HG03378 (cell line): ENCODE results near the gene HBA2.
"Not testable (repeated sequence)": the region's sequence is repeated elsewhere in the genome, so short reads cannot be mapped to it uniquely, and the experiment has no call there.

Experiments
- ATAC-seq: cut with Tn5 transposase; IDR thresholded peaks from one replicate; pipeline ENCODE4 v1.9.1; 2021; ENCODE audit warnings: mild to moderate bottlenecking, moderate library complexity; ENCODE audit not compliant: unreplicated experiment

The HBA2 gene

DNA sequence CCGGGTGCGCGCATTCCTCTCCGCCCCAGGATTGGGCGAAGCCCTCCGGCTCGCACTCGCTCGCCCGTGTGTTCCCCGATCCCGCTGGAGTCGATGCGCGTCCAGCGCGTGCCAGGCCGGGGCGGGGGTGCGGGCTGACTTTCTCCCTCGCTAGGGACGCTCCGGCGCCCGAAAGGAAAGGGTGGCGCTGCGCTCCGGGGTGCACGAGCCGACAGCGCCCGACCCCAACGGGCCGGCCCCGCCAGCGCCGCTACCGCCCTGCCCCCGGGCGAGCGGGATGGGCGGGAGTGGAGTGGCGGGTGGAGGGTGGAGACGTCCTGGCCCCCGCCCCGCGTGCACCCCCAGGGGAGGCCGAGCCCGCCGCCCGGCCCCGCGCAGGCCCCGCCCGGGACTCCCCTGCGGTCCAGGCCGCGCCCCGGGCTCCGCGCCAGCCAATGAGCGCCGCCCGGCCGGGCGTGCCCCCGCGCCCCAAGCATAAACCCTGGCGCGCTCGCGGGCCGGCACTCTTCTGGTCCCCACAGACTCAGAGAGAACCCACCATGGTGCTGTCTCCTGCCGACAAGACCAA is at the start of gene HBA2:
TSS of gene HBA2 (plus strand) at position 503 of the 568 bp plus-strand sequence. CDS start at position 540, 37 bp downstream.
- not testable (repeated sequence) for ATAC-seq

DNA sequence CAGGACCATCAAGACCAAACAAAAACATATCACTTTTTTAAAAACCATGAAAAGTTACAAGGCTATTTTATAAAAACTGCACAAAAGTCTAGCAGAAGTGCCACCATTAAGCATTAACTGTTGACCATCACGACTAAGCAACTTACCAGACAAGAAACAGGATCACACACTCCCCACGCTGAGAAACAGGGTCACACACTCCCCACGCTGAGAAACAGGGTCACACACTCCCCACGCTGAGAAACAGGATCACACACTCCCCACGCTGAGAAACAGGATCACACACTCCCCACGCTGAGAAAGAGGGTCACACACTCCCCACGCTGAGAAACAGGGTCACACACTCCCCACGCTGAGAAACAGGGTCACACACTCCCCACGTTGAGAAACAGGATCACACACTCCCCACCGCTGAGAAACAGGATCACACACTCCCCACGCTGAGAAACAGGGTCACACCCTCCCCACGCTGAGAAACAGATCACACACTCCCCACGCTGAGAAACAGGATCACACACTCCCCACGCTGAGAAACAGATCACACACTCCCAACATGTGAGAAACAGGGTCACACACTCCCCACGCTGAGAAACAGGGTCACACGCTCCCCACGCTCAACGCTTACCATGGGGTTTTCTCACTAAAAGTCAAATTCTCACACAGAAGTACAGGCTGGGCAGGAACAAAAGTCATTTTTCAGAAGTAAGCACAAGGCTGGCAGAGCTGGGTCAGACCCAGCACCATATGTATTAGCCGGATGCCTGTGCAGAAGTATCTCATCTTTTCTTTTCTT is 48.9 kb upstream of the HBA2 start:
- ATAC-seq: not testable (repeated sequence)

DNA sequence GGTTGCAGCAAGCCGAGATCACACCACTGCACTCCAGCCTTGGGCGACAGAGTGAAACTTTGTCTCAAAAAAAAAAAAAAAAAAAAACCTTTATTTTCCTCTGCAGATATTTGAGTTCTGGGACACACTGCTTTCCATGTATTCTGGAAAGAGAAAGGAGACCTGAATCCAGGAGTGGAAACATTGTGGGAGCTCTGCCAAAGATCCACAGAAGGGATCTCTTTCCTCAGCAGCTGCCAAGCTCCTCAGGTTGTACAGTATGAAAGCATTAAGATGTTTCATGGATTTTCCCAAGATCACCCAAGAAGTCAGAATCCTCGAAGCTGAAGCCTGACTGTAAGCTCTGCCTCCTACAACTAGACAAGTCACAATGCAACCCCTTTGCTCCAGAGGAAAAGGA is 47.7 kb upstream of the HBA2 start:
- ATAC-seq: no peak

DNA sequence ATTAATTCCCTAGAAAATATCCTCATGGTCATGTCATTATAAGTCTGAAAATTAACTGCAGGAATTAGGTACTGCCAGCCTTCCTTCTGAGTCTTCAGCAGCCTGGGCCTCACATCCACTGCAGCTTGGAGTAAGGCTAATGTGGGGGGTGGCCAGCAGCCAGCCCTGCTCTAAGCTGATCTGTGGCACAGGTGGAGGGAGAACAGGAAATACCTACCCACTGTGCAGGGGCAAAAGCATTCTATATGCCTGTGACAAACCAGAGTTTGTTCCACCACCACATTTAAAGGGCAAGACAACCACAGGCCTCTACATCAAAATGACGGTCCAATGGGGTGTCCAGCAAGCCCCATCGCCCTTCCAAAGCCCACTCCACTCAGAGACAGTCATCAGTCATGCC is 43.6 kb upstream of the HBA2 start:
- no peak for ATAC-seq

DNA sequence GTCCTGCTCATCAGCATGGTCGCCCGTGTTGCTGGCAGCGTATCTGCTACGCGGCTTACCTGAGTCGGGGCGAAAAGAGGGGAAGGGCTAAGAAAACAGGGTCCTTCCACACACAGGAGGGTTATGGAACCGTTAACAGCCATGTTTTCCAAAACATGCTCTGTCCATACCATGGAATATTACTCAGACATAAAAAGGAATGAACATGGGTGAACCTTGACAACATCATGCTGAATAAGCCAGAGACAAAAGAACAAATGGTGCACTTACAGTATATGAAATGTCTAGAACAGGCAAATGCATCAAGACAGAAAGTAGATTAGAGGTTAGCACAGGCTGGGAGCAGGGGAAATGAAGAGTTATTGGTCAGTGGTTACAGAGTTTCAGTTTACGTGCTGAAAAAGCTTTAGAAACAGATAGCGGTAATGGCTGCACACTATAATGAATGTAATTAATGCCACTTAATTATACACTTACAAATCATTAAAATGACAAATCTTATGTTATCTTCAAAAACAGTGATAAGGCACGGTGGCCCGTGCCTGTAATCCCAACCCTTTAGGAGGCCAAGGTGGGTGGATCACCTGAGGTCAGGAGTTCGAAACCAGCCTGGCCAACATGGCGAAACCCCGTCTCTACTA is 42.0 kb upstream of the HBA2 start:
- ATAC-seq: no peak

DNA sequence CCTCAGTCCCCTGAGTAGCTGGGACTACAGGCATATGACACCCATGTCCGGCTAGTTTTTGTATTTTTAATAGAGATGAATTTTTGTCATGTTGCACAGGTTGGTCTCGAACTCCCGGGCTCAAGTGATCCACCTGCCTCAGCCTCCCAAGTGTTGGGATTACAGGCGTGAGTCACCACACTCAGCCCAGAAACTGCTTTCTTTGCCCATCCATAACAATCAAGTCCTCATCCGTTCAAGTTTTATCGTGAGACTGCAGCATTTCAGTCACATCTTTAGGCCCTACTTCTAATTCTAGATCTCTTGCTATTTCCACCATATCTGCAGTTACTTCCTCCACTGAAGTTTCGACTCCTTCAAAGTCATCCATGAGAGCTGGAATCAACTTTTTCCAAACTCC is 40.6 kb upstream of the HBA2 start:
- no peak for ATAC-seq

DNA sequence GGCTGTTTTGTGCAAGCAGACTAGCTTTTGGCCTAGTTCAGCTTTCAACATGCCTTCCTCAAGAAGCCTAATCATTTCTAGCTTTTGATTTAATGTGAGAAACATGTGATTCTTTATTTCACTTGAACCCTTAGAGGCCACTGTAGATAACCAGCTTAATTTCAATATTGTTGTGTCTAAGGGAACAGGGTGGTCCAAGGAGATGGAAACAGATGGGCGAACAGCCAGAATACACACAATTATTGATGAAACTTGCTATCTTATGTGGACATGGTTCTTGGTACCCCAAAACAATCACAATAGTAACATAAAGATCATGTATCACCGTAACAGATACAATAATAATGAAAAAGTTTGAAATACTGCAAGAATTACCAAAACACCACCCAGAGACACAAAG is 39.0 kb upstream of the HBA2 start:
- ATAC-seq: no peak

DNA sequence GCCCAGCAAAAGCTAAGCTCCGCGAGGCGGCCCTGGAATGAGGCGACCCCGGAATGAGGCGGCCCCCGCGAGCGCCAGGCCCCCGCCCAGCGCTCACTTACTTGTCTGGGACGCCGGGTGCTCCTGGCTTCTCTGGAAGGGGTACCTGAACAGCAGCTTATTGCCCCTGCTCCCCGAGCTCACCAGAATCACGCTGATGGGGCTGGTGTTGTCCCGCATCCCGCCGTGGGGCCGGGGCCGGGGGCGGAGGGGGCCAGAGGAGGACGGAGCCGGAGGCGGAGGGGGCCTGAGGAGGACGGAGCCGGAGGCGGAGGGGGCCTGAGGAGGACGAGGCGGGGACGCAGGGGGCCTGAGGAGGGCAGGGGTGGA is 34.6 kb upstream of the HBA2 start:
- ATAC-seq: no peak

DNA sequence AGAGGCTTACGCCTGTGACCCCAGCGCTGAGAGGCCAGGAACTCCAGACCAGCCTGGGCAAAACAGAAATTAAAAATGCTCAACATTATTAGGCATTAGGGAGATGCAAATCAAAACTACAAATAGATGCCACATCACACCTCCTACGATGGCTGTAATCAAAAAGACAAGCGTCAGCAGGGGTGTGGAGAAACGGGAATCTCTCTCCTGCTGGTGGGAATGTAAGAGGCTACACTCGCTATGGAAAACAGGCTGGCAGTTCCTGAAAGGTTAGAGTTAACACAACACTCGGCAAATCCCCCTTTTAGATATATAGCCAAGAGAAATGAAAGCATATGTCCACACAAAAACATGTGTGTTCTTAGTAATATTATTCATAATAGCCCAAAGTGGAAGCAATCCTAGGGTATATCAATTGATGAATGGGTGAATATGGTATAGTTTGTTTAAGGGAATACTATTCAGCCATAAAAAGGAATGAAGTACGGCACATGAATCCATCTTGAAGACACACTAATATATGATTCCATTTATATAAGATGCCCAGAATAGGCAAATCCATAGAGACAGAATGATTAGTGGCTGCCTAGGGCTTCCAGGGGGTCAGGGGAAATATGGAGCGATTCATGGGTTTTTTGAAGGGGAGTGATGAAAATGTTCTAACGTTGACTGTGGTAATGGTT is 32.4 kb upstream of the HBA2 start:
- no peak for ATAC-seq

DNA sequence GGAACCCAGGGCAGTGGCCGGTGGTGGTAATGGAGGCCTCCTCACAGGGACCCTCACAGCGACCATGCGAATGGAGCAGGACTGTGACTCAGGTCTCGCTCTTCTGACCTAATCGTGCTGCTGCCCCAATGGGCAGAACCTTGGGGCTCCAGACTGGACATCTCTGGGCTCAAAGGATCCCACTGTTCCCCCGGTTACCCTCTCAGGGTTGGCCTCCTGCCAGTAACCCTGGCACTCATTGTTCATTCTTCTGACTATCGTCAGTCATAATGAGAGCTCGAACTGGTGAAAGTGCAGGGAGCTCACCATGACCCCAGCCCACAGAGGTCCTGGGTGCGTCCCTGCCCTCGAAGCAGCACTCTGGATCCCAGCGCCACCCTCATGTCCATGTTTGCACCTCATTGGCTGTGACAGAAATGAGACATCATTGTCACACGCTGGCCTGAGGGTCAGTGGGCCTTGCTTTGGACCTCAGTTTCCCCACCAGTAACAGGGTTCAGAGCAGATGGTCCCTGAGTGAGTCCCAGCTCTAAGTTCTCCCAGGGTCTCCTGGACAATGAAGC is 30.2 kb upstream of the HBA2 start:
- no peak for ATAC-seq

DNA sequence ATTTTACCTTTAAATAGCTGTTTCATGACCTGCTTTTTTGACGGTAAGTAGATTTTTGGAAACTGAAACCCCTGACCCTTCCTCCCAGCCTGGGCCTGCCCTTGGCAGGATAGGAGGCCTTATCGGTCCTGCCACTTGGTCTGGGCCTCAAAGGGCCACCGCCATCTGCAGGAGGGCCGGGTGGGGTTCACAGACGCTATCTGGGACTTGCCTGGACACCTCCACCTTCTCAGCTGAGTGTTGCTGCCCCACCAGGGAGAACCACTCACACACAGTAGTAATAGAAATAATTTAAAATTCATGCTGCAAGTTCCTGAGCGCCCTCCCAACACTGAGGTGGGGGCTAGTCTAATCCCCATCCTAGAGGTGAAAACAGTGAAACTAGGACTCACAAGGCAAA is 29.6 kb upstream of the HBA2 start:
- no peak for ATAC-seq

DNA sequence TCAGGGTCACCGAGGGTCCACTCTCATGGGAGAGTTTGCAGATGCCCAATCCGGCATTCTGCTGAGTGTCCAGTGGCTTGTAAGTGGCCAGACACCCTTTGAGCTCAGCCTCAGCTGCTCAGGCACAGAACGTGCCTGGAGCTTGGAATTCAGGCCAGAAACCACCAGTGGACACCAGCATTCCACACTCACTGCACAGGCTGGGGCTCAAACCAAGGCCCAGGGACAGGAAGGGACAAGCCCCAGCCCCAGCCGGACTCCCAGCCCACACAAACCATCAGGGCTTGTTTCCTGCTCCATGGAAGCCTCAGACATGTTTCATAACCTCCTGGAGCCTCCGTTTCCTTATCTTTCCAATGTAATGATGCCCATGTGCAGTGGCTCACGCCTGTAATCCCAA is 29.2 kb upstream of the HBA2 start:
- ATAC-seq: no peak

DNA sequence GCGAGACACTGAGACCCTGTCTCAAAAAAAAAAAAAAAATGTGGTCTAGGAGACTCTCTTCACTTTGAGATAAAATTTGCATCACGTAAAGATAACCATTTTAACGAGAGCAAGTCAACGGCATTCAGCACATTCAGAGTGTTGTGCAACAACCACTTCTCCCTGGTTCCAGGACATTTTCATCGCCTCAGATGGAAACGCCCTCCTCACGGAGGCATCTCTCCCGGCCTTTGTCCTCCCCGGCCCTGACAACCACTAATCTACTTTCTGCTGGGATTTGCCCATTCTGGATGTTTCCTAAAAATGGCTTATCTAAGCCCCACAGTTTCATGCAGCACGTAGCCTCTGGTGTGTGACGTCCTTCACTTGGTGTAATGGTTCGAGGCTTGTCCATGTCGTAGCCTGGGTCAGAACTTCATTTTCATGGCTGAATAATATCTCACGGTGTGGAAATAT is 27.9 kb upstream of the HBA2 start:
- no peak for ATAC-seq

DNA sequence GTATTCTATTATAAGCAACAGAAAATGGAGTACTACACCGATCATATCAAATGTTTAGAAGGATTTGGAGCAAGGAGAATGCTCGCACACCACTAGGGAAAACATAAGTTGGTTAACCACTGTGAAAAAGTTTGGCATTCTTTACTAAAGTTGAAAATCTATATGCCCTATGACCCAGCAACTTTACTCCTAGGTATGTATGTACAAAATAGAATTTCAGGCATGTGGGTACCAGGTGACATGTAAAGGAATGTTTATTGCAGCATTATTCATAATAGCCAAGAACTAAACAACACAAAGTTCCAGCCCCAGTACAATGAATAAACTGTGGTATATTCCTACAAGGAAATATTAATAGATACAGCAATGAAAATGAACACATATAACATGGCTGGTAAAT is 26.0 kb upstream of the HBA2 start:
- no peak for ATAC-seq

DNA sequence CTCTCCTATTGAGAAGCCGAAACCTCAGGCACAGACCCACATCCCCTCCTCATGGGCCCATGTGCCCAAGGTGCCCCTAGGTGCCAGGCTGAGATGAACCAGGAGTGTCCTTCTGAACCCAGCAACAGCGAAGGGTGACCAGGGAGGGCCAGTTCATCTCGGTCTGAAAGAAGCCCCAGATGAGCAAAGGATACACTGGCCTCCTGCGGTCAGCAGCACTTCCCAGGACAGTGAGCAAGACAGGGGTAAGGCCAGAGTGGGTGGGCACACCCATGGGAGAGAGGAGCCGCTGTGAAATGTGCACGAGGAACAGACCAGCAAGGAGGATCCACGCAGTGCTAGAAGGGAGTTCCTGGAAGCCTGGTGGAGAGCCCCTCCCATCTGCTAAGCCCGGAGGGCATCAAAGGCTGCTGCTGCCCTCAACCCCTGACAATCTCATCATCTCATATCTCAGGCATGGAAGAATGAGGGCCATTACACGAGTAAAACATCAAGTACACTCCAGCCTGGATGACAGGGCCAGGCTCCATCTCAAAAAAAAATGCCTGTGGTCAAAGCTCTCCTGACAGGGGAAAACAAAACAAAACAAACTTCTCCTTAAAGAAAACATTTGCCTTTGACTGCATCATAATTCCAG is 23.5 kb upstream of the HBA2 start:
- no peak for ATAC-seq

DNA sequence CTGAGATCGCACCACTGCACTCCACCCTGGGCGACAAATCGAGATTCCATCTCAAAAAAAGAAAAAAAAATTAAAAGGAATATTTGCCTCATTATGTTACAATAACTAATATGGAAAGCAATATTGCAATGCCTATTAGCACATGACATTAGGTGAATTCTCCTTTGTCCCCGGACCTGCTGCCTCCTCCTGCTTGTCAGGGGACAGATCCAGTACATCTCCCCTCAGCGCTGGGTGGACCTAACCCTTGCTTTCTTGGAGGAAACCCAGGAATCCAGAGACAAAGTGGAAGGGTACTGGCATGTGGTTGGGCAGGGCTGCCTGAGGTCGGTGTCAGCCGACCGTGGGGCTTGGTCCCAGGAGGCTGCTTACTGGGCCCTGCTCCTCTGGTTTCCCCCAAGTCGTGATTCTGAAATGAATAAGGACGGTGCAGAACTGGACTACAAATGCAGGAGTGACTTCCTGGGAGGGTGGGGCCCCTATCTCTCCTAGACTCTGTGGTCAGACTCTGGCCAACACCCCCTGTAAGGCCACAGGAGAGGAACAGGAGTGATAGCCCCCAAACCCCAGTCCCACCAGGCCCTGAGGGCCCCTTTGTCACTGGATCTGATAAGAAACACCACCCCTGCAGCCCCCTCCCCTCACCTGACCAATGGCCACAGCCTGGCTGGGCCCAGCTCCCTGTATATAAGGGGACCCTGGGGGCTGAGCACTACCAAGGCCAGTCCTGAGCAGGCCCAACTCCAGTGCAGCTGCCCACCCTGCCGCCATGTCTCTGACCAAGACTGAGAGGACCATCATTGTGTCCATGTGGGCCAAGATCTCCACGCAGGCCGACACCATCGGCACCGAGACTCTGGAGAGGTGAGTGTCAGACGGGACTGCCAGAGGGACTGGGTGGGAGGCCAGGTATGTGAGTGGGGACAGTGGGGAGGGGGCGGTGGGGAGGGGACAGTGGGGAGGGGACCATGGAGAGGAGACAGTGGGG is 20.2 kb upstream of the HBA2 start, which contains the start of gene HBZ:
TSS of gene HBZ (plus strand) at position 504 of the 988 bp plus-strand sequence. CDS start at position 770, 266 bp downstream.
- ATAC-seq: no peak

DNA sequence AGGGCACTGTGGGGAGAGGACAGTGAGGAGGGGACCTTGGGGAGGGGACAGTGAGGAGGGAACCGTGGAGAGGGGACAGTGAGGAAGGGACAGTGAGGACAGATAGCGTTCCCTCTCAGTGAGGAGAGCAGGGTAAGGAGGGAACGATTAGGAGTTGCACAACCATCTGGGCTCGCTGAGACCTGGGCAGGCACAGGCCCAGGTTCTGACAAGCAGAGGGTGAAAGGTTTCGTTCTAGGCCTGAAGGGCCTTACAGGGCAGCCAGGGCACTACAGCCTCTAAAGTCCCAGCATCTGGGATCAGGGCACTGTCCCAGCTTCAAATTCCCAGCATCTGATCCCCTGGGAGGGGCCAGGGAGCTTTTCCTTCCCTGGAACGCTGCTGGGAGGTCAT is 19.6 kb upstream of the HBA2 start:
- not testable (repeated sequence) for ATAC-seq

DNA sequence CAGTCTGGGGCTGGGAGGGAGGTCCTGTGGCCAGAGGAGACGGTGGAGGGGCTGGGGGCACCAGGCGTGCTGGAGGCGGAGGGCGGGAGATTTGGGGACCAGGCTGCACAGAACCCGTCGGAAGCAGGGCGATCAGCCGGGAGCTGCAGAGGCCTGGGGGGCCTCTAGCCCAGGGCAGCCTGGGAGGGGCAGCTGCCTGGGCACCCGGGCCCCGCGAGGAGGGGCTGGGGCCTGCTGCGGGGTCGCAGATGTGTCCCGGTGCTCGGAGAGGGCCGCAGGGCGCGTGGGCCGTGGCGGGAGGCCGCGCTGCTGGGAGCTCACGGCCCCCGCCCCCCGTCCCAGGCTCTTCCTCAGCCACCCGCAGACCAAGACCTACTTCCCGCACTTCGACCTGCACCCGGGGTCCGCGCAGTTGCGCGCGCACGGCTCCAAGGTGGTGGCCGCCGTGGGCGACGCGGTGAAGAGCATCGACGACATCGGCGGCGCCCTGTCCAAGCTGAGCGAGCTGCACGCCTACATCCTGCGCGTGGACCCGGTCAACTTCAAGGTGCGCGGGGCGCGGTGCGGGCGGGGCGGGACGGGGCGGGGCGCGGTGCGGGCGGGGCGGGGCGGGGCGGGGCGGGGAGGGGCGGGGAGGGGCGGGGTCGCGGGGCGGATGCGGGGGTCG is 19.0 kb upstream of the HBA2 start:
- ATAC-seq: not testable (repeated sequence)
